Left forelimb (tissue), 1 donor: ENCODE results near the gene LAMB2.

Experiments
- DNase-seq: peaks from one replicate; pipeline ENCODE4 v3.0.0-alpha.2; 2018; ENCODE audit warnings: low spot score

Gene LAMB2

GRCh38 chr3:49132437-49133225 lies at the start of gene LAMB2:
Gene LAMB2, minus strand, starts transcription at chr3:49133050. Its CDS starts 183 bp downstream, at chr3:49132867.
- peak; percentile 84 for DNase-seq

- DNase-seq, result no peak
Measured at GRCh38 chr3:49181351-49181750, 48.5 kb upstream of the LAMB2 start.

DNA sequence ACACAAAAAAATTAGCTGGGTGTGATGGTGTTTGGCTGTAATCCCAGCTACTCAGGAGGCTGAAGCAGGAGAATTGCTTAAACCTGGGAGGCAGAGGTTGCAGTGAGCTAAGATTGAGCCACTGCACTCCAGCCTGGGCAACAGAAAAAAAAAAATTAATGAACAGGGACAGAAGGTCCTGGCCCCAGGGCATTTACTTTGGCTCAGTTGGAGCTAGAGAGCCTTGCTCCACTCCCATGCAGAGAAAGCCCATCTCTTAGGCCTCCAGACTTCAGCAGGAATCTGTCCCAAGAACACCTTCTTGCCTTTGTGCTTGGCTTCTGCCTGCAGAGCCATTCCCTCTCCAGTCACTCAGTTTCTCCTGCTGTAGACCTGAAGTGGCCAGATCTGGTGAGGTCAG lies 47.3 kb upstream of the LAMB2 start:
- no peak for DNase-seq

DNA sequence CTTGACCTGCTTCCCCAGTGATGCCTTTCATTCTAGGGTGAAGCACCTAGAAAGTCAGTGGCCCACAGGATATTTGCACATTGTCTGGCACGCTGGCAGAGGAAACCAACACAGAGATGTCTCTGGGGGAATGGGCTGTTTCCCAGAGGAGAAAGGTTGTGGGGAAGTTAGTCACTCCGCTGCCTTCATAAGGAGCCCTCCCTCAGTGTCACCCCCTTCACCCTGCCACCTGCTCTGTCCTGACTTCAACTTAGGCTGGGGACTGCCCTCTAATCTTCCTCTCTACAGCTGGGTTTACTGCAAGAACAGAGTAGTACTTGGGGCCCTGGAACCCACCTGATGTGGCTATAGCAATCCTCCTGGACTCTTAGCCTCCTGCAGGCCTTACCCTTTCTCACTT lies 44.2 kb upstream of the LAMB2 start:
- no peak for DNase-seq

DNA sequence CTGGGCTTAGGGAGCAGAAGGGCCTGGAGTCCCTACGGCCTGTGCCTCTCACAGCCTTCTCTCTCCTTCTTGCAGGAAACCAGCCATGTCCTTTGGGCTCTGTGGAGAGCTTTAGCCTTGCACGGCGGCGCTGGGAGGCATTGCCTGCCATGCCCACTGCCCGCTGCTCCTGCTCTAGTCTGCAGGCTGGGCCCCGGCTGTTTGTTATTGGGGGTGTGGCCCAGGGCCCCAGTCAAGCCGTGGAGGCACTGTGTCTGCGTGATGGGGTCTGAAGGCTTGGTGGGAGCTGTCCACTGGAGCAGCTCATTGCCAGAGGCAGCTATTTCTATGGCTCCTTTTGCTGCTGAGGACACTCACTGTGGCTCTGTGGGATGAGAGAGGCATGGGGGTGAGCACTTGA lies 42.7 kb upstream of the LAMB2 start:
- DNase-seq, result no peak

DNA sequence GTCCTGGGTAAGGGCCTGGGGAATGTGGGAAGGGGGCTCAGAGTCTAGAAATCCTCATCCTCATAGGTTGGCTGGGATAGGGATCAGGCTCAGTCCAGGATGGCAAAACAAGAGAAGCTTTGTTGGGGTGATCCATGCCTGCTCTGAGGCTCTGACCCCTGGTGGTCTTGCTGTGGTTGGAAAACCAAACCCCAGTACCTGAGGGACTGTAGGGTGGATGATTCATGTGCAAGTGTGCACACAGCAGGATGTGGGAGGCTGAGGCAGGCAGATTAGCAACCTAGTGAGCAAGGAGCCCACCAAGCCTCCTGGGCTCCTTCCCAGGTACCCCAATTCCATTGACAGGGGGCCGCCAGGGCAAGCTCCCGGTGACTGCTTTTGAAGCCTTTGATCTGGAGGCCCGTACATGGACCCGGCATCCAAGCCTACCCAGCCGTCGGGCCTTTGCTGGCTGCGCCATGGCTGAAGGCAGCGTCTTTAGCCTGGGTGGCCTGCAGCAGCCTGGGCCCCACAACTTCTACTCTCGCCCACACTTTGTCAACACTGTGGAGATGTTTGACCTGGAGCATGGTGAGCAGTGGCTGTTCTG lies 41.6 kb upstream of the LAMB2 start:
- DNase-seq, result no peak

DNA sequence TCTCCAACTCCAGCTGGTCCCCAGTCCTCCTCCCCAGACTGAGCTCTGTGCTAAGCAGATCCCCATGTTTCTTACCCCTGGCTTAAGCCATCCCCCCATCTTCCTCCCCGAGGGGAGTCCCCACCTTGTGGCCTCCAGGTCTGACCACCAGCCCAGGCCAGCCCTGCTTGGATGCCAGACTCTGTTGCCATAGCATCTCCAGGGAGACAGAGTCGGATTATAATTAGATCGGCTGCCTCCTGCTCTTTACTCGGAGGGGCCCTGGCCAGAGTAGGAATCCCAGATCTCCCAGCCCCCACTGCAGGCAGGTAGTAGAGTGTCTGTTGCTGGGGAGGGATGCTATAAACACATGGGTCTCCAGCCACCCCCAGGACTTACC lies 40.9 kb upstream of the LAMB2 start:
- DNase-seq, result no peak

DNA sequence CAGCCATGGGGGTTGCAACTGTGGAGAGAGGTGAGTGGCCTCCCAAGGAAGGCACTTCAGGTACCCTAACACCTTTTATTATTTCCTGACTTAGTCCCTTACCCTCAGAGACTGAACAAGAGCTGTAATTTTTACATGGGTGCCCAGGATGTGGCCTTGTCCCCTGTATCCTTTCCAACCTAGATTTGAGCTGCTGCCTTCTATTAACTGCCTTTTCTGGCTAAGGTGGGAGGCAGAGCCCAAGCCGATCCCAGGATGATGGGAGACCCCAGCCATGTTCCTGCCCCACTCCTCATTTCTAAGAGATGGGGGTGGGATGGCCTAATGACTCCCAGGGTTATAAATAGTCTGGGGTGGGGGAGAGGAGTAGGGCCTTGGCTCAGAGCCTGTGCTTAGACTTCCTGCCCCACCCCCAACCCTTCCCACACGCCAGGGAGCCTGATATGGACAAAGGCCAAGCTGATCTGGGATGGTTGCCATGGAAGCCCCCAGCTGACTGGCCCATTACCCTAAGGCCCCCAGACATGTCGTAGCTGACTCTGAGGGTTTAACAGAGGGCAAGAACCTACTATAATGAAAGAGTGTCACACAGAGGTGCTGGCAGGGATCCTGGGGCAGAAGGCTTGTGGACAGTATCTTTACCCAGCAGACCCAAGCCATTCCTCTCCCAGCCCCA lies 40.4 kb upstream of the LAMB2 start:
- DNase-seq, result no peak

- no peak for DNase-seq
Measured at GRCh38 chr3:49172551-49173041, 39.7 kb upstream of the LAMB2 start.

- no peak for DNase-seq
Measured at GRCh38 chr3:49171775-49172500, 39.1 kb upstream of the LAMB2 start.

DNA sequence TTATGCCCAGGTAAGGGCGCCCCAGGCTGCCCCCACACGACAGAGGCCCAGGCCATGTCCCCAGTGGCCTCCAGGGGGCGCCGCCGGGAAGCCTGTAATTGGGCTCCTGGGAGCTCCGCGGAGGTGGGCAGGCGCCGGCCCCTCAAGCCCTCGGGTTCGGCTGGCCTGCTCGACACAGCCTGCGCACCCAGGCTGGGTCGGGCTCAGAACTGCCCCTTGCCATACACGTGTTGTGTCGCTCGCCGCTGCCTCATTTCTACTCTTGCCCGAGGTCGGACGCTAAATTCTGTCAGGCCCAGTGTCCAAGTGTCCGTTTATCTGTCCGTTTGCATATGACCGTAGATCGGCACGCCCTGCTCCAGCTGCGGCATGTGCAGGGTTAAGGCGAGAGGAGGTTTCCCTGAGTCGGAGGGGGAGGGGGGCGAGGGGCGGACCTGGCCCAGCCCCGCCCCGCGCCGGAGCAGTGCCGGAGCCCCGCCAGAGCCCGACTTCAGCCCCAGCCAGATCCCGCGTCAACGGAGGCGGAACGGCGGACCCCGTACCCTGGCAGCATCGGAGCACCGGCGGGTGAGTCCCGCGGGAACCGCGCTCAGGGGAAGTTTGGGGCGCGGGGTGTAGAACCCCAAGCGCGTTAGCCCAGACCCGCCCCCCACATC lies 38.4 kb upstream of the LAMB2 start, which contains the start of gene KLHDC8B:
TSS of gene KLHDC8B (plus strand) at position 480 of the 656 bp plus-strand sequence. CDS start 1,172 bp downstream, outside the sequence.
- DNase-seq, result peak; percentile 93

DNA sequence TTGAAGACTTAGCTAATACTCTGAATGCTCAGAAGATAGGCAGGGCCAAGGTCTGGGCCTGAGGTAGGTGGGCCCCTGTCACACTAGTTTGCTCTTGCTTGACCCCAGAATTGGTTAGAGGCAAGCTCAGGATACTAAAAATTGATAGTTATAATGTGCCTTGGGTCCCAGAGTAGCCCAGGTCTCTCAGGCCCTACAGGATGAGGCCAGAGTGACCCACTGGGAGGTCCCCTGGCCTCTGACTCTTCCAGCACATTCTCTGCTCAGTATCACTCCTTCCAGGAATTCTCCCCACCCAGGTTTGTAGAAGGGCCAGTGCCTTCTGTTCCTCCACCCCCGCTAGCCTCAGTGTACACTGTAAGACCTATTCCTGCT lies 37.9 kb upstream of the LAMB2 start:
- DNase-seq, result no peak

DNA sequence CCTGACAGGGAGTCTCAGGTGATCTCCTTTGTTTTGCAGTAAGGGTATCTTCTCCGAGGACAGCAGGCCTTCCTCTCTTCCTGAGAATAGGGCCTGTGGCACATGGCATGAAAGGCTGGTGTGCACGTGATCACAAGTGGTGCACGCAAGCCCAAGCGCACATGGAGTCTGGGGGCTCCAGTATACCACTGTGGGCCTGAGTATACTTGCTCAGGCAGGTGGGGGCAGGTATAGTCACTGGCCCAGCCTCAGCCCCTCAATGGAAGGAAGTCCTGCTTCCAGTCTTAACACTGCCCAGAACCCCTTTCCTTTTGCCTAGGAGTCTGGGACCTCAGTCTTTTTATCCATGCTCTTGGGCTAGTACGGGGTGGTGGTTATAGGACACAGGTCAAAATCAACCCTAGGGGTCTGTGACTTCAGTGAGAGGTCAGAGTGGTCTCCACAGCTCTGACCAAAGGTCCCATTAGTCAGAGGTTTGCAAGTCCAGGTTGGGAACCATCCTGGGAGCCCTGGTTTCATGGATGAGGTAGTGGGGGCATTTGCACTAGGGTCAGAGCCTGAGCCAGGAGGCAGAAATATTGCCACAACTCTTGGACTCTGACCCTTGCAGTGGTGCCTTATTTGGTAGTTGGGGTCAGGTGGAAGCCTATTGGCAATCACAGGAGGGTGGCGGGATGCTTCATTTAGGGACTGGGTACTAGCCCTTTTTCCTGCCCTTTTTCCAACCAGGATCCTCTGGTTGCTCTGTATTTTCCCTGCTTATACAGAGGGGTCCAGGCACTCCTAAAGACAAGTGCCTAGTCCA lies 34.1 kb upstream of the LAMB2 start:
- DNase-seq, result no peak

DNA sequence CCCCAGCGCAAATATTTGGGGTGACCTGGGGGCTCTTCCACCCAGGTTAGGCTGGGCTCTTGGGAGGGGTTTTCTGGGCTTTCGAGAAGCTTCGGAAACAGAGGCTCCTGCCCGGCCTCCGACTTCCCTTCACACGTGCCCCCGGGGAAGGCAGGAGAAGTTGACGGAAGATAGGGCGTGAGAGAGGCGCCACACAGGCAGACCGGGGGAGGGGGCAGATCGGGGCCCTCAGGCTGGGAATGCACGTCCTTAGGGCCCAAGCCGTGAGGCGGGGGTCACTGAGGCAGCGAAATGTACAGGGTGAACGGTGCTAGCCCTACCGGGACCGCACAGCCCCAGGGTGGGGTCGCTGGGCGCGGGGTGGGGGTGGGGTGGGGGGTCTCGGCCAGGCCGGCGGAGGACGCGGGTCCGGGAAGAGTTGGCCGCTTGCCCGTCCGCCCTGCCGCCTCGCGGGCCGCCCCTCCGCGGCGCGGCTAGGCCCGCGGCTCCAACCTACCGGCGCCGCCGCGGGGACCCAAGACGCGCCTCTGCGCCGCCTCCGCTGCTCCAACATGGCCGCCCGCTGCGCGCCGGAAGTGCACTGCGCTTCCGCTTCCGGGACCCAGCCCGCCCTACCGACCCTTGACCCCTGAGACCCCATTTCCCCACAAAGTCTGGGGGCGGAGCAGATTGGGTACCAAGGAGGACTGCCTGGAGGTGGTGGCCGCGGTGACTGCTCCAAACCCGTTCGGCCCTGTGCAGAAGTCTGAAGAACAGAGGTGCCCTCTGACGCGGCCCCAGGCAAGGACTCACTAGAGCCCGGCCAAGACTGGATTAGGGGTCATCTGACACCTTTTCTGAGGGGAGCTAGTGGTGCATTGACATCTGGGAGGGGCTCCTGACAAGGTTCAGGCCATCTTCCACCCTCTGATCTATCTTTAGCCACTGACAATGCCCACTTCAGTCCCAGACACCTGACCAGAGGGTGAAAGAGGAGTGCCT lies 33.2 kb upstream of the LAMB2 start, which contains the start of gene CCDC71:
TSS of gene CCDC71 (minus strand) at position 561 of the 981 bp plus-strand sequence. CDS start 2,123 bp downstream, outside the sequence.
- peak; percentile 85 for DNase-seq

DNA sequence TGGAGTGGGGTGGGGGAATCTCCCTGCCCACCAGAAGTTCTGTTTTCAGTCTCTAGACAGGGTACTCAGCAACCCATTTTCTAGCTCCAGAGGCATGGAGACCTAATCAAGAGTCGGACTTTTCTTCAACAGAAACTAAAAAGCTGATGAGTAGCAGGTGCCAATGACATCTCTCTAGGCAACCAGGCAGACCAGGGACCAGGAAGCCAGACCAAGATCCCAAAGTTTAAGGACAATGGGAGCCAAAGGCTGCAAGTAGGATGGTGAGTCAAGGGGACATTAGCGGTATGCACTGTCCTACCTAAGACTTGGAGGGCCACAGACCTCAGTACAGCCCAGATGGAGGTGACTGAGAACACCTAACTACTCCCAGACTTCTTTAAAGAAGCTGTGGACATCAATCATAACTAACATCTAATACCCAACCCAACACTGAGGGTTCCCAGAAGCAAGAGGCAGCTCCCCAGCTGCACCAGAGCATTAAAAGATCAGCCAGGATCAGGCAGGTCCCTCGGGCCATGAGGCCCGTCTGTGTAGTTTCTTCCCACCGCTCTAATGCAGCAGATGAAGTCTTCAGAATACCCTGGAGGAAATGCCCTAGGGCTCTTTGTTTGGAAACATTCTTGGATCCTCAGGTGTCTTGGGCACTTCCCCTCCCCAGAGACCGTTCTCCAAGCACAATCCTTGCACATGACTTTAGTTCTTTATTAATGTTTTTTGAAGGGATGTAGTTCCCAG lies 32.3 kb upstream of the LAMB2 start:
- no peak for DNase-seq

- DNase-seq, result no peak
Measured at GRCh38 chr3:49163609-49164008, 30.8 kb upstream of the LAMB2 start.

DNA sequence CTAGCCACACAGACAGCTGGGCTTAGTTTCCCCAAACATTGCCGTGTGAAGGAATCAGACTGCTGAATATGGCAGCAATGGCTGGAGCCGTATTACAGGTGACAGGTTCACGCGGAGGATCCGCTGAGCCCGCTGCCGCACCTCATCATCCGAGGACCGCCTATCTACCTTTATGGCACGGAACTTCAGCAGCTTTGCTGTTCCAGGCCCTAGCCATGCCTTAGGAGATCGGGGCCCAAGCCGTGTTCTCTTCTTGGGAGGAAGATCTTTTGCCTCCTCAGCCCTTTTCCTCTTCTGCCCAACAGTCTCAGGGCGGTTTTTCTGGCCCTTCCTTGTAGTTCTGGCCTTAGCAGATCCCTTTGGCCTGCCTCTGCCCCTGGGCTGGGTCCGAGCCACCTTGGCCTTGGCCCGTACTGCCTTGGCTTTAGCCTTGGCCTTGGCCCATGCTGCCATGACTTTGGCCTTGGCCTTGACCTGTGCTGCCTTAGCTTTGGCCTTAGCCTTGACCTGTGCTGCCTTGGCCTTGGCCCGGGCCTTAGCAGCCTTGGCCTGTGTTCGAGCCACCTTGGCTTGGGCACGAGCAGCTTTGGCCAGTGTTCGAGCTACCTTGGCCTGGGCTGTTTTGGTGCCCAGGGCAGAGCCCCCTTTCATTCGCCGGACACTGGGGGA lies 30.0 kb upstream of the LAMB2 start:
- no peak for DNase-seq
